ENCODE data around the gene HELB.
"Not testable (repeated sequence)": the region's sequence is repeated elsewhere in the genome, so short reads cannot be mapped to it uniquely, and the experiment has no call there.

The HELB gene

GRCh38 chr12:66301944-66302826 is at the start of gene HELB:
HELB (plus strand) TSS chr12:66302493; CDS start chr12:66302604, 111 bp downstream.
- DNase-seq, result peak; percentile 98

- no peak for DNase-seq
Observed at GRCh38 chr12:66252771-66253170, 49.5 kb upstream of the HELB start.

- DNase-seq, result no peak
Observed at GRCh38 chr12:66255737-66256136, 46.6 kb upstream of the HELB start.

DNA sequence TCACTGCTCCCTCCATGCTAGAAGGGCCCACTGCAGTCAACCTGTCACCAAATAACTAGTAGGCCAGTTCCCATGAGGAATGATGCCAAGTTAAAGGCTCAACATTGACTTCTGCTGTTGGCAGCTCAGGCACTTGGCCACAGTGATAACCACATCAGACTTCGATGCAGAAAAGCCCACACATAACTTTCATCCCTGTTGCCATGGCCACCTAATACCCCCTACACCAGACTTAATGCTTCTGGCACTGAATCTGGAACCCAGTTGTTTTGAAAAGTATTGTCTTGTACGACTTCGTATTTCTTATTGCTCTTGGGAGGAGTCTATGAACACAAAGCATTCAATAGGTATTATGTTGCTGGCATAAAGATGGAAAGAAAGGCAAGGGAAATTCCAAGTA is 44.3 kb upstream of the HELB start:
- DNase-seq, result no peak

GRCh38 chr12:66262737-66263136 is 39.6 kb upstream of the HELB start:
- no peak for DNase-seq

DNA sequence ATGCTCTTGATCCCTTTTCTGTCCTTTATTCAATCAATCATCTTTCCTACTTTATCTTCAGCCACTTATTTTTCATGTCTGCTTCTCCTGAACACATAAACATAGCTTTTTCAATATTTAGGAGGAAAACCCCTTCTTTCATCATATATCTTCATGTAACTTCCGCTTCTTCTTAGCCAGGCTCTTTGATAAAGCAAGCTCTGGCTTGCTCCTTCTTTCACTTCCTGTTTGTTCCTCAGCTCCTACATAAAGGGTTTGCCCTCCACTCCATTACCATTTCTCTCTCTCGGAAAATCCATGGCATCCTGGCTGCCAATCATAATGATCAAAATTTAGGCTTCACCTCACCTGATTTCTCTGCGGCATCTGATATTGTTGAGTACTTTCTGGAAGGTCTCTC is 33.7 kb upstream of the HELB start:
- DNase-seq, result no peak

GRCh38 chr12:66269142-66269541 is 33.2 kb upstream of the HELB start:
- DNase-seq, result no peak

- DNase-seq, result peak; percentile 35
Observed at GRCh38 chr12:66269757-66270383, 32.4 kb upstream of the HELB start.

DNA sequence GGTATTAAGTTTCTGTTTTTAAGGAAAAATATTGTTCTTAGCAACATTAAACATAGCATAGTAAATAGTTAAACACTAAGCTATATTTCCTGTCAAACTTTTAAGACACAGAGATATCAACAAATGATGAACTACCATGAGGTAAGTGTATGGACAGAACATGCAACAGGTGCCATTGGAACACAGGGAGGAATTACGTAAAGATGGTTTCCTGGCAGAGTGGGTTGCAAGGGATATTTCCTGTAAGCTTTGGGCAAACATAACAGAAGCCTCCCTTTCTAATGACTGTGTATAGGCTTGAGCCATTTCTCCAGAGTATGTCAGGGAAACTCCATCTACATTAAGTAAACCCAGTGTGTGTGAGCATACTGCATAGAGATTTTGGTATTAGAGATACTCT is 31.7 kb upstream of the HELB start:
- no peak for DNase-seq

DNA sequence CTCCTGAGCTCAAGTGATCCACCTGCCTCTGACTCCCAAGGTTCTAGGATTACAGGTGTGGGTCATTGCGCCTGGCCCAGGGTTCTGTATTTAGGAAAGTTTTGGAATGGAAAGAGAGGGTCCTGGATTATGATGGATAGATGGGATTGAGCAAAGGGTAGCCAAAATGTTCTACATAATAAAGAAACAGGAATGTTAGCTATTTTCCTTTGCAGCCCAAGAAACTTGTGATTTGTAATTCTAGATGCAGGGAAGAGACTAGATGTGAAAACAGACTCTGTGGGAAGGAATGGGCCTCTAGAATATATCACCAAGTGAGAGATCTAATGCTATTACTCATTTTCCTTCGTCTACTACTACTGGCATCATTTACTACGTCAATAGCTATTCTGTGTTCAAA is 29.6 kb upstream of the HELB start:
- DNase-seq, result no peak

DNA sequence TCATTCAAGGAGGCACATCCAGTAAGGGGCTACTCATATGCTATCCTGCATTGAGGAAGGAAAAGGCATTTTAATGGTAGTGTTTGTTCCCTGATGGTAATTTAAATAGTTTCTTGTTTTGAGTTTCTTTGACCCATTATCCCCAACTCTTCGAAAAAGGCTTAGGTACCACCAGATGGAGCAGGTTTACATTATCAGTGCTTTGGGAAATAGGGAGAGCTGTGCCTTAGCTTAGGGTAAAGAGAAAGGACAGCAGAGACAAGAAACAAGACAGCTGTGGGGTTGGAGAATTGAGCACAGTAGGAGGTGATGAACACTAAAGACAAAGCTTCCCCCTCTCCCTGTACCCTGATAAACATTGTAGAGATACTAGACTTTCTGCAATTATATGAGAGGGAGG is 29.1 kb upstream of the HELB start:
- no peak for DNase-seq

GRCh38 chr12:66275040-66275439 is 27.3 kb upstream of the HELB start:
- DNase-seq, result no peak

DNA sequence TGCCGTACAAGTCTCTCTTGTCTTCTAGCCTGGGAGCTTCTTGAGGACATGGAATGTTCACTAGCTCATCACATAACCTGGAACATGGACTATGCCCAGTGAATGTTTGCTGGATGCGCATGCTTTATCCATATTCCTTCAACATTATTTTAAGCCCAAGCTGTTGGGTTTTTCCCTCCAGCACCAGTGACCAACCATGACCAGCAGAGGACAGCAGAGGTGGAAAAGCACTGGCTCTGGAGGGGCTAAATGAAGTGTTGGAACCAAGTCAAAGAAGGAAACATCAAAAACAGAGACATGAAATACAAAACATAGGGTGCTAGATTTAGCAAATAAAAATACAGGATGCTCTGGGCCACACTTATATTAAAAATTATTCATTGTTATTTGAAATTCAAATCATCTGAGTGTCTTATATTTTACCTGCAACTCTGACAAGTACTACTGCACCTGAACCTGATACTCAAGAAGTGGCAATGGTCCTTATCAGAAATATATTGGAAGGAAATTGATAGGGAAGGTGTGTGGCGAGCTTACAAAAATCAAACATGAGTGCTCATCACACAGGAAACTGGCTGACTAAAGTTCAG is 23.1 kb upstream of the HELB start:
- DNase-seq, result peak; percentile 16

- no peak for DNase-seq
Observed at GRCh38 chr12:66280561-66280960, 21.7 kb upstream of the HELB start.

DNA sequence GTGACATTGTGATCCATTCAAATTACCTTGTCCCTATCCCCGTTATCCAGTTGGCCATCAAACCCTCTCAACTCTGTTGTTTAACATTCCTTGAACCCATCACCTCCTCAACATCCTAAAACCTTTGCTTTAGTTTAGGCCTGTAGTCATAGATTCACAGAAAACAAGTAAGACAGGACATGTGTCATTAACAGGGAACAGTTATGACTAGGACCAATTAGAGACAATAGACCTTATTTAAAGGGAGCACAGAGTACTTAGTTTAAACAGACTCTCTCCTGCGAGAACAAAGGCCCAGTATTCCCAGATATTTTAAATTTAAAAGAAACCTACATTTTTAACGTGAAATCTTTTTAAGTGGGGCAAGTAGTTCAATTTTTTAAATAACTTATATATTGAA is 20.0 kb upstream of the HELB start:
- no peak for DNase-seq

DNA sequence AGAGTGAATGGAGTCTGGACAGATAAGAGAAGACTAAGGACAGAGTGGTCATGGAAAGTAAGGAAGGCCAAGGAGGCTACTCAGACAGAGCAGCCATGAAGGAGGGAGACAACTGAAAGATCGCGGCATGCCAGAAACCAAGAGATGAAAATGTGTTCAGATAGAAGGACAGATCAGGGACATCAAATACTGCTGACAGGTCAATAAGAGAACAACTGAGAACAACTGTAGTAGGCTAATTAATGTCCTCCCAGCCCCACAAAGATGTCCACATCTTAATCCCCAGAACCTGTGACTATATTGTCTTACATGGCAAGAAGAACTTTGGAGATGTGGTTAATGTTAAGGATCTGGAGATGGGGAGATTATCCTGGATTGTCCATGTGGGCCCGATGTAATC is 15.0 kb upstream of the HELB start:
- no peak for DNase-seq

GRCh38 chr12:66288121-66288520 is 14.2 kb upstream of the HELB start:
- DNase-seq, result no peak

GRCh38 chr12:66289485-66289884 is 12.8 kb upstream of the HELB start:
- DNase-seq, result no peak

DNA sequence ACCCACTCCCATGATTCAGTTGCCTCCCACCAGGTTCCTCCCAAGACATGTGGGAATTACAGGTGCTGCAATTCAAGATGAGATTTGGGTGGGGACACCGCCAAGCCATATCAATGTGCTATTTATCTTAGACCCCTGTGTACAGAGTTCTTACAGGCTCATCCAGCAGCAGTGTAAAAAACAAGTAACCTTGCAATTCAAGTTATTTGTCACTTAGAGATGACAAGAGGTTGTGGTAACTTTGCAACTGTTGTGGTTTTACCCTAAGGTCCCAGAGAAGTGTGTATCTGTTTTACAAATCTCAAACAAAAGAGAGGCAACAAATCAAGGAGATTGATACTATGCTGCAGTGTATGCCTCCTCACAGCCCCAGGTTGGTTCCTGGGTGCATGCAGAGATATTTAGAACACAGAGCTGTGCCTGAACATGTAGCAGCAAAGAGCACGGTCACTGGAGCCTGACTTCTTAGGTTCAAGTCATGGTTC is 11.5 kb upstream of the HELB start:
- DNase-seq, result no peak

GRCh38 chr12:66296176-66296683 is 6.1 kb upstream of the HELB start:
- DNase-seq, result no peak

GRCh38 chr12:66297080-66297479 is 5.2 kb upstream of the HELB start:
- no peak for DNase-seq

DNA sequence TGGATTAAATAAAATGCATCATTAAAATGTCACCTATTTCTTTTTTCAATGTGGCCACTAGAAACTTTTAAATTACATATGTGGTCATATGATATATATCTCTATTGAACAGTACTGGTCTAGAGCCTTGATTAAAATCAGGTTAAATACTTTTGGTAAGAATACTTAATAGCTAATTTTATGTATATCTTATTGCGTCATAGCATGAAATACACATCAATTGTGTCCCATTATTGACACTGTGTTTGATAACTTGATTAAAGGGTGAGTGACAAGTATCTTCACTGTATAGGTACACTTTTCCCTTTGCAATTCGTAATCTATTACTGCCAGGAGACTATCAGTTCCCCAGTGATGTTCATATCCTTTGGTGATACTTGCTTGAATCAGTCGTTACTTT is 4.4 kb upstream of the HELB start:
- DNase-seq, result no peak

GRCh38 chr12:66302827-66303169 is 505 bp downstream of the HELB start:
- no peak for DNase-seq

GRCh38 chr12:66303316-66303804 is 1.1 kb downstream of the HELB start:
- DNase-seq, result not testable (repeated sequence)

All from NCI-H146 (cell line).